Measurements from ENCODE around the gene PTPRT. TPM values are rescaled to one million over a fixed set of nuclear protein-coding genes. Genes with fewer than 3 reads are reported as not detected.

The PTPRT gene
- total RNA-seq, 4 donors from 2014 or later: 0.04 TPM; not detected in 3

GRCh38 chr20:43185901-43186300, 3.8 kb downstream of the PTPRT start:
- 73 to 96% methylated on average over 4 of the region's 4 CpGs for WGBS, 2 donors (ENCODE audit: low coverage in 1 of 2)
- no peak for ATAC-seq
- TF ChIP-seq CTCF (IDR thresholded peaks at IDR 0.05) (no peak), EP300 (IDR thresholded peaks at IDR 0.05) (no peak), POLR2A (IDR thresholded peaks at IDR 0.05) (no peak), POLR2AphosphoS5 (IDR thresholded peaks at IDR 0.05) (no peak)

GRCh38 chr20:43183536-43184070, 6.1 kb downstream of the PTPRT start:
- no peak for TF ChIP-seq POLR2A (IDR thresholded peaks at IDR 0.05)
- TF ChIP-seq CTCF (IDR thresholded peaks at IDR 0.05): no peak
- no peak for TF ChIP-seq POLR2AphosphoS5 (IDR thresholded peaks at IDR 0.05)
- no peak for TF ChIP-seq EP300 (IDR thresholded peaks at IDR 0.05)
- Histone ChIP-seq H3K9me3 (no peaks in the 10 kb centered on the region), H3K4me3 (no peak overlapping the region), H3K27me3 (peaks cover 51% of the 10 kb centered on the region), H3K4me1 (peaks cover 0 to 12% (median 6%) of the 10 kb centered on the region in 3 donors), H3K36me3 (no peaks in the 10 kb centered on the region), H3K27ac (no peak overlapping the region)
- 16 to 22% methylated on average over 5 of the region's 5 CpGs for WGBS, 2 donors (ENCODE audit: low coverage in 1 of 2)
- ATAC-seq: no peak

More at GRCh38 chr20:43185901-43186300, 3.8 kb downstream of the PTPRT start:
- peaks cover 73% of the 10 kb centered on the region for H3K27me3 ChIP-seq
- H3K27ac ChIP-seq: no peak overlapping the region
- no peaks in the 10 kb centered on the region for H3K9me3 ChIP-seq
- no peaks in the 10 kb centered on the region for H3K36me3 ChIP-seq
- H3K4me3 ChIP-seq: no peak overlapping the region
- H3K4me1 ChIP-seq: peaks cover 0 to 27% (median 10%) of the 10 kb centered on the region in 3 donors

GRCh38 chr20:43178080-43178479, 11.6 kb downstream of the PTPRT start:
- peaks cover 22% of the 10 kb centered on the region for H3K27me3 ChIP-seq
- 8 to 11% methylated on average over 2 of the region's 2 CpGs for WGBS, 2 donors (ENCODE audit: low coverage in 1 of 2)
- H3K9me3 ChIP-seq: peaks cover 0 to 10% (median 0%) of the 10 kb centered on the region in 3 donors
- H3K4me3 ChIP-seq: no peak overlapping the region
- TF ChIP-seq POLR2A (IDR thresholded peaks at IDR 0.05) (no peak), EP300 (IDR thresholded peaks at IDR 0.05) (no peak), CTCF (IDR thresholded peaks at IDR 0.05) (no peak), POLR2AphosphoS5 (IDR thresholded peaks at IDR 0.05) (no peak)
- H3K4me1 ChIP-seq: peaks cover 0 to 9% (median 0%) of the 10 kb centered on the region in 3 donors
- H3K36me3 ChIP-seq: no peaks in the 10 kb centered on the region
- no peak overlapping the region for H3K27ac ChIP-seq
- ATAC-seq: no peak

- Histone ChIP-seq H3K27ac (no peak overlapping the region), H3K4me1 (peaks cover 0 to 9% (median 0%) of the 10 kb centered on the region in 3 donors), H3K27me3 (peaks cover 26% of the 10 kb centered on the region), H3K9me3 (peaks cover 0 to 10% (median 0%) of the 10 kb centered on the region in 3 donors), H3K36me3 (no peaks in the 10 kb centered on the region), H3K4me3 (no peak overlapping the region)
- no peak for ATAC-seq
- 38 to 70% methylated on average over 2 of the region's 2 CpGs for WGBS, 2 donors (ENCODE audit: low coverage in 1 of 2)
- TF ChIP-seq POLR2AphosphoS5 (IDR thresholded peaks at IDR 0.05) (no peak), CTCF (IDR thresholded peaks at IDR 0.05) (no peak), EP300 (IDR thresholded peaks at IDR 0.05) (no peak), POLR2A (IDR thresholded peaks at IDR 0.05) (no peak)
Measured at GRCh38 chr20:43176726-43177125, 13.0 kb downstream of the PTPRT start.

- TF ChIP-seq POLR2AphosphoS5 (IDR thresholded peaks at IDR 0.05) (no peak), POLR2A (IDR thresholded peaks at IDR 0.05) (no peak), EP300 (IDR thresholded peaks at IDR 0.05) (no peak), CTCF (IDR thresholded peaks at IDR 0.05) (no peak)
- no peaks in the 10 kb centered on the region for H3K36me3 ChIP-seq
- H3K9me3 ChIP-seq: peaks cover 0 to 5% (median 0%) of the 10 kb centered on the region in 3 donors
- no peak overlapping the region for H3K4me3 ChIP-seq
- 40% methylated on average over 4 of the region's 5 CpGs; no CpG with 5 or more reads in 1 of the 2 donors for WGBS, 2 donors (ENCODE audit: low coverage in 1 of 2)
- ATAC-seq: no peak
- H3K27me3 ChIP-seq: peaks cover 18% of the 10 kb centered on the region
- H3K4me1 ChIP-seq: no peaks in the 10 kb centered on the region
- no peak overlapping the region for H3K27ac ChIP-seq
Measured at GRCh38 chr20:43171930-43172329, 17.8 kb downstream of the PTPRT start.

Measured in gastroesophageal sphincter (tissue), 4 donors.